Mononuclear cell (primary cell): ENCODE data around the gene ZNF552. TPM values are rescaled to one million over a fixed set of nuclear protein-coding genes. Genes with fewer than 3 reads are reported as not detected.

Experiments
- H3K27me3 ChIP-seq: 2 replicates; pipeline ENCODE4 v1.6.0; 2011; ENCODE audit warnings: low read length, control low read depth; ENCODE audit not compliant: insufficient read depth
- H3K4me1 ChIP-seq: 2 replicates; pipeline ENCODE4 v1.5.1; 2011; ENCODE audit warnings: mild to moderate bottlenecking, low read length, control low read depth; ENCODE audit not compliant: insufficient read depth
- H3K4me3 ChIP-seq: 2 replicates; pipeline ENCODE4 v1.5.1; 2011; ENCODE audit warnings: mild to moderate bottlenecking, low read length, moderate library complexity
- H3K9me3 ChIP-seq: 2 replicates; pipeline ENCODE4 v1.5.1; 2011; ENCODE audit warnings: low read depth, mild to moderate bottlenecking, control low read depth, low read length
- total RNA-seq: library from RNA; depleted of rRNA; stranded (reverse); fragments of >200 nt; gene quantifications from one replicate; pipeline ENCODE4 v1.2.3, GENCODE V29; 2012

Gene ZNF552
- total RNA-seq, 1 donor: 13.3 TPM

- Histone ChIP-seq H3K4me1 (peaks cover 28% of the 10 kb centered on the region), H3K27me3 (no peaks in the 10 kb centered on the region), H3K4me3 (peak within 1 kb of the TSS; percentile 68), H3K9me3 (peaks cover 6% of the 10 kb centered on the region)
These were observed 45.2 kb downstream of the ZNF552 start, which contains the start of gene ZNF586 for GRCh38 chr19:57769345-57770131. Gene ZNF586, plus strand, starts transcription at chr19:57769676. Its CDS starts 167 bp downstream, at chr19:57769843.

GRCh38 chr19:57759096-57759495 lies 55.6 kb downstream of the ZNF552 start:
- no peaks in the 10 kb centered on the region for H3K4me1 ChIP-seq
- H3K4me3 ChIP-seq: no peak overlapping the region
- peaks cover 43% of the 10 kb centered on the region for H3K9me3 ChIP-seq
- H3K27me3 ChIP-seq: no peaks in the 10 kb centered on the region

DNA sequence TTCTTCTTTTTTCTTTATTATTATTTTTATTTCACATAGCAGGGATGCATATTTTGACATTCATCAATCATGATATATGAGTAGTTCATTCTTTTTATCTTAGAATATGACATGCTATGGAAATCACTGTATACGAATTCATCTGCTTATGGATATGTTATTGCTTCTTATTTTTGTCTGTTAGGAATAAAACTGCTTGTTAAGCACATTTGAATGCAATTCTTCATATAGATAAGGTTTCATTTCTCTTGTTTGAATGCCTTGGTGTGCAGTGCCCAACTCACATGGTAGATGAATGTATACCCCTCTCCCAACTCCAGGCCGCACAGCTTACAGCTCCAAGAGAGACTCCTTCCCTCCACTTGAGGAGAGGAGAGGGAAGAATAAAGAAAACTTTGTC lies 56.8 kb downstream of the ZNF552 start:
- Histone ChIP-seq H3K27me3 (no peaks in the 10 kb centered on the region), H3K9me3 (peaks cover 54% of the 10 kb centered on the region), H3K4me3 (no peak overlapping the region), H3K4me1 (no peaks in the 10 kb centered on the region)

Other genes starting within 250 kb of the ZNF552 start
- 5.7 TPM for gene ZNF416, start 236.0 kb downstream of the ZNF552 start, total RNA-seq
- gene ZIK1, start 230.8 kb downstream of the ZNF552 start, total RNA-seq: 8.4 TPM
- 2.1 TPM for gene ZNF530, start 215.0 kb downstream of the ZNF552 start, total RNA-seq
- gene ZNF134, start 200.7 kb downstream of the ZNF552 start, total RNA-seq: 36.8 TPM
- 31.1 TPM for gene ZNF211, start 181.7 kb downstream of the ZNF552 start, total RNA-seq
- gene ZSCAN4, start 146.0 kb downstream of the ZNF552 start, total RNA-seq: not detected
- gene ZNF551, start 132.9 kb downstream of the ZNF552 start, total RNA-seq: 32.7 TPM
- 5.5 TPM for gene ZNF154, start 105.7 kb downstream of the ZNF552 start, total RNA-seq
- gene ZNF671, start 87.3 kb downstream of the ZNF552 start, total RNA-seq: 10.3 TPM
- 36.6 TPM for gene ZNF776, start 68.1 kb downstream of the ZNF552 start, total RNA-seq
- gene ZNF586, start 45.2 kb downstream of the ZNF552 start, total RNA-seq: 56.8 TPM
- 25.5 TPM for gene ZNF587B, start 15.4 kb upstream of the ZNF552 start, total RNA-seq
- 34.0 TPM for gene ZNF587, start 34.9 kb upstream of the ZNF552 start, total RNA-seq
- 25.6 TPM for gene ZNF814, start 74.1 kb upstream of the ZNF552 start, total RNA-seq
- 23.2 TPM for gene ZNF417, start 101.7 kb upstream of the ZNF552 start, total RNA-seq
- 2.7 TPM for gene ZNF418, start 120.5 kb upstream of the ZNF552 start, total RNA-seq
- 17.3 TPM for gene ZNF256, start 132.8 kb upstream of the ZNF552 start, total RNA-seq
- 0.21 TPM for gene C19orf18, start 159.6 kb upstream of the ZNF552 start, total RNA-seq
- gene ZNF606, start 187.9 kb upstream of the ZNF552 start, total RNA-seq: 8.2 TPM
- not detected for gene ZSCAN1, start 219.1 kb upstream of the ZNF552 start, total RNA-seq
- 0.84 TPM for gene ZNF135, start 244.4 kb upstream of the ZNF552 start, total RNA-seq